ENCODE measurements around the gene ITGA3.

Gene ITGA3

DNA sequence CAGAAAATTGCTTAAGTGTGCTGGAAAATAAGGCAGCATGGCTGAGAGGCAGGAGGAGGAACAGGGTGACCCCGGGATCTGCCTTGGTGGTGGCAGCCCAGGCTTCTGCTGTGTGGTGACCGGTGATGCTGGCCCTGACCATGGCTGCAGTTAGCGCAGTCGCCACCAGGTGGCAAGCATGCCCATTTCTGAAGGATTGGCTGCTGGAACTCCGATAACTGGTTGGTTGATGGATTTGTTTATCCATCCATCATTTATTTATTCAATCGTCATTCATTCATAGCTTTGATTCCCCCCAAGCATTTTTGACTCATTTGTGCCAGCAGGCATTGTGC, 29.1 kb upstream of the ITGA3 start:
- Histone ChIP-seq H2AFZ (ENCODE audit: low read length) (no peak overlapping the region), H3K9ac (ENCODE audit: low read length) (no peak overlapping the region), H3K4me3 (ENCODE audit: low read depth, low read length, poor library complexity, severe bottlenecking) (no peak overlapping the region), H3K4me1 (ENCODE audit: insufficient read depth, low read length, severe bottlenecking) (no peaks in the 10 kb centered on the region), H3K27me3 (ENCODE audit: insufficient read depth, low read length) (no peaks in the 10 kb centered on the region), H3F3A (ENCODE audit: insufficient read depth, low read length) (peaks cover 8% of the 10 kb centered on the region), H3K9me3 (ENCODE audit: low read length) (0 out of 2 replicates have a peak, but pooled peaks cover 2% of the 10 kb centered on the region), H3K79me2 (ENCODE audit: insufficient read depth, low read length) (no peaks in the 10 kb centered on the region), H3K4me2 (ENCODE audit: low read length) (no peak overlapping the region), H3K9me2 (ENCODE audit: low read depth, low read length) (no peaks in the 10 kb centered on the region), H4K20me1 (ENCODE audit: insufficient read depth, low read length) (no peaks in the 10 kb centered on the region), H3K36me3 (ENCODE audit: insufficient read depth, low read length) (no peaks in the 10 kb centered on the region), H3K27ac (ENCODE audit: low read depth, low read length, poor library complexity, severe bottlenecking) (no peak overlapping the region)
- TF ChIP-seq EZH2 (IDR thresholded peaks at IDR 0.05; ENCODE audit: borderline replicate concordance, low read length) = no peak
- TF ChIP-seq, protein P1, sequence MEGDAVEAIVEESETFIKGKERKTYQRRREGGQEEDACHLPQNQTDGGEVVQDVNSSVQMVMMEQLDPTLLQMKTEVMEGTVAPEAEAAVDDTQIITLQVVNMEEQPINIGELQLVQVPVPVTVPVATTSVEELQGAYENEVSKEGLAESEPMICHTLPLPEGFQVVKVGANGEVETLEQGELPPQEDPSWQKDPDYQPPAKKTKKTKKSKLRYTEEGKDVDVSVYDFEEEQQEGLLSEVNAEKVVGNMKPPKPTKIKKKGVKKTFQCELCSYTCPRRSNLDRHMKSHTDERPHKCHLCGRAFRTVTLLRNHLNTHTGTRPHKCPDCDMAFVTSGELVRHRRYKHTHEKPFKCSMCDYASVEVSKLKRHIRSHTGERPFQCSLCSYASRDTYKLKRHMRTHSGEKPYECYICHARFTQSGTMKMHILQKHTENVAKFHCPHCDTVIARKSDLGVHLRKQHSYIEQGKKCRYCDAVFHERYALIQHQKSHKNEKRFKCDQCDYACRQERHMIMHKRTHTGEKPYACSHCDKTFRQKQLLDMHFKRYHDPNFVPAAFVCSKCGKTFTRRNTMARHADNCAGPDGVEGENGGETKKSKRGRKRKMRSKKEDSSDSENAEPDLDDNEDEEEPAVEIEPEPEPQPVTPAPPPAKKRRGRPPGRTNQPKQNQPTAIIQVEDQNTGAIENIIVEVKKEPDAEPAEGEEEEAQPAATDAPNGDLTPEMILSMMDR (IDR thresholded peaks at IDR 0.05; ENCODE audit: low read length) = peak; percentile 87

DNA sequence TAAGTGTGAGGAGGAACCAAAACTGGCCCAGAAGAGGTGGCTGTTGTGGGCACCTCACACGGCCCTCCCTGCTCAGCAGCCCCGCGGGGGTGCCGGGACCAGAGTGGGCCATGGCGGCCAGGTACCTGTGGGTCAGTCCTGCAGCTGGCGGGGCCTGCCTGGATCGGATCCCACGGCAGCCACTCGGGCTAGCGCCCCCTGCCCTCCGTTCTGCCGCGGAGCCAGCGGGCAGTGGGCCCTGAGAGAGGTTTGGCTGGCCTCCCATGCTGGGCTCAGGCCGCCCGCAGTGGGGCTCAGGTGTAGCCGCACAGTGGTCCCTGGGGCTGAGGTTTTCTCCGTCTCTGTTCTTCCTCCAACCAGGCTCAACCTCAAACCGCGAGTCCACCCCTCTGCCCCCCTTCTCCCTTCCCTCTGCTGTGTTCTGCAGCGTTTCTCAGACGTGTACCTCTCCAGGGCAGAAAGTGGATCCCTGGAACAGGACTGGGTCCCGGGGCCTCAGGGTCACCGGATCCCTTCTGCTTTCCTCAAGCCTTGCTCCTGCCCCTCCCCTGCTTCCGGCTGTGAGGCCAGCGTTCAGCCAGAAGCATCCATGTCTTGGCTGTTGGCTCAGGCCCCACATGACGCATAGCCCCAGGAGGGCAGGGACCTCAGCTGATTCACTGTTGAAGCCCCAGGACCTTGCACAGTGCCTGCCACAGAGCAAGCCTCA, 28.6 kb upstream of the ITGA3 start:
- no peak overlapping the region for H3K9ac ChIP-seq (ENCODE audit: low read length)

DNA sequence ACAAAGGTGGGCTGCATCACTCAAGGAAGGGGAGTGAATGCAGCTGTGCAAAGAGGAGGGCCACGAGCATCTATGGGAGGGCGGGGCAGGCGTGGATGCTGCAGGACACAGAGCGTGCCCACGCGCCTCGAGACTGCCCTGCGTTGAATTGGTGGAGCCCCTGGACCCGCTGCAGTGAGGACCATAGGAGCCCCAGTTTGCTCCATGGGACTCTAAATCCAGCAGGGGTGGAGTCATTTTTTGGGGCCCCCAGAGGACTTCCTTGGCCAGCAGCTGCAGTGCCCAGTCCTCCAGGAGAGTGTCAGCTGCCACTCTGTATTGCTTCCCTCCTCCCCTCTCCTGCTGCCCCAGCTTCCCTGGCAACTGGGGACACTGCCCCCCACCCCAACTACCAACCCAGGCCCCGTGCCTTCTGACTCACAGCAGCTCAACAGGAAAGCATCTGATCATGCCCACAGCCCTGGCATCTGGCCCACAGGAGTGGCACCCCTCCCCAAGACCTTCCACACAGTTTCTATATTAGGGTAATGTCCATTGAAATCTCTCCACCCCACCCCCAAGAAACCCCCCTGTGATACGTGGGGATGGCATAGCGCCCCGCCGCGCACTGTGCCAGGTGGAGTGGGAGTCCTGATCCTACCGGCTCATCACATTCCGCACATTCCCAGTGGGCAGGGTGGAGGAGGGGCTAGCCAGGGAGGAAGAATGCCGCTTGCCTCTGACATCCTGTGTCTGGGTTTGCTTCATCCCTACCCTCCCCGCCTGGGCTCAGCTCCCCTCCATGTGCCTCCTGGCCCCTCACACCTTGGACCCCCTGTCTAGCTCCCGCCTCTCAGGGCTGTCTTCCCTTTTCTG, 27.8 kb upstream of the ITGA3 start:
- peaks cover 8% of the 10 kb centered on the region for H3F3A ChIP-seq (ENCODE audit: insufficient read depth, low read length)
- no peaks in the 10 kb centered on the region for H3K4me1 ChIP-seq (ENCODE audit: insufficient read depth, low read length, severe bottlenecking)
- H3K27me3 ChIP-seq (ENCODE audit: insufficient read depth, low read length) = no peaks in the 10 kb centered on the region
- no peaks in the 10 kb centered on the region for H4K20me1 ChIP-seq (ENCODE audit: insufficient read depth, low read length)
- H3K36me3 ChIP-seq (ENCODE audit: insufficient read depth, low read length) = no peaks in the 10 kb centered on the region
- no peaks in the 10 kb centered on the region for H3K9me2 ChIP-seq (ENCODE audit: low read depth, low read length)
- no peak overlapping the region for H3K9ac ChIP-seq (ENCODE audit: low read length)
- H2AFZ ChIP-seq (ENCODE audit: low read length) = no peak overlapping the region
- no peak overlapping the region for H3K4me2 ChIP-seq (ENCODE audit: low read length)
- H3K79me2 ChIP-seq (ENCODE audit: insufficient read depth, low read length) = no peaks in the 10 kb centered on the region
- TF ChIP-seq EZH2 (IDR thresholded peaks at IDR 0.05; ENCODE audit: borderline replicate concordance, low read length) = no peak
- TF ChIP-seq, protein P1 (IDR thresholded peaks at IDR 0.05; ENCODE audit: low read length) = no peak
- no peak overlapping the region for H3K27ac ChIP-seq (ENCODE audit: low read depth, low read length, poor library complexity, severe bottlenecking)
- no peak overlapping the region for H3K4me3 ChIP-seq (ENCODE audit: low read depth, low read length, poor library complexity, severe bottlenecking)
- H3K9me3 ChIP-seq (ENCODE audit: low read length) = 0 out of 2 replicates have a peak, but pooled peaks cover 2% of the 10 kb centered on the region

More for the DNA sequence above, 28.6 kb upstream of the ITGA3 start:
- Histone ChIP-seq H3K4me1 (ENCODE audit: insufficient read depth, low read length, severe bottlenecking) (no peaks in the 10 kb centered on the region), H3K36me3 (ENCODE audit: insufficient read depth, low read length) (no peaks in the 10 kb centered on the region), H3K4me2 (ENCODE audit: low read length) (no peak overlapping the region), H3K9me2 (ENCODE audit: low read depth, low read length) (no peaks in the 10 kb centered on the region), H3K9me3 (ENCODE audit: low read length) (0 out of 2 replicates have a peak, but pooled peaks cover 2% of the 10 kb centered on the region), H4K20me1 (ENCODE audit: insufficient read depth, low read length) (no peaks in the 10 kb centered on the region), H3K27me3 (ENCODE audit: insufficient read depth, low read length) (no peaks in the 10 kb centered on the region), H3F3A (ENCODE audit: insufficient read depth, low read length) (peaks cover 8% of the 10 kb centered on the region), H3K79me2 (ENCODE audit: insufficient read depth, low read length) (no peaks in the 10 kb centered on the region), H3K4me3 (ENCODE audit: low read depth, low read length, poor library complexity, severe bottlenecking) (no peak overlapping the region), H3K27ac (ENCODE audit: low read depth, low read length, poor library complexity, severe bottlenecking) (no peak overlapping the region), H2AFZ (ENCODE audit: low read length) (no peak overlapping the region)
- no peak for TF ChIP-seq EZH2 (IDR thresholded peaks at IDR 0.05; ENCODE audit: borderline replicate concordance, low read length)
- TF ChIP-seq, protein P1 (IDR thresholded peaks at IDR 0.05; ENCODE audit: low read length) = peak; percentile 27
